SU-DHL-6 (cell line): ENCODE results near the gene ZBTB47.

Experiments
- EZH2phosphoT487 ChIP-seq: fragments of 200-600 bp; sonication (generic), shearing (Covaris generic); conservative IDR thresholded peaks from 2 replicates; pipeline ENCODE4 v1.6.1; 2018; ENCODE audit warnings: mild to moderate bottlenecking, antibody characterized with exemption, low read length, moderate library complexity, mixed read lengths
- TF ChIP-seq, protein P1 (sequence below): fragments of 200-600 bp; sonication (generic); IDR thresholded peaks from one replicate; pipeline ENCODE4 v1.5.1; 2017; ENCODE audit warnings: antibody characterized with exemption, mild to moderate bottlenecking, low read length, moderate library complexity; ENCODE audit not compliant: insufficient read depth, poor library complexity, severe bottlenecking

GRCh38 chr3:42697289-42698051 lies 44.0 kb downstream of the ZBTB47 start:
- no peak for TF ChIP-seq EZH2phosphoT487
- TF ChIP-seq, protein P1, sequence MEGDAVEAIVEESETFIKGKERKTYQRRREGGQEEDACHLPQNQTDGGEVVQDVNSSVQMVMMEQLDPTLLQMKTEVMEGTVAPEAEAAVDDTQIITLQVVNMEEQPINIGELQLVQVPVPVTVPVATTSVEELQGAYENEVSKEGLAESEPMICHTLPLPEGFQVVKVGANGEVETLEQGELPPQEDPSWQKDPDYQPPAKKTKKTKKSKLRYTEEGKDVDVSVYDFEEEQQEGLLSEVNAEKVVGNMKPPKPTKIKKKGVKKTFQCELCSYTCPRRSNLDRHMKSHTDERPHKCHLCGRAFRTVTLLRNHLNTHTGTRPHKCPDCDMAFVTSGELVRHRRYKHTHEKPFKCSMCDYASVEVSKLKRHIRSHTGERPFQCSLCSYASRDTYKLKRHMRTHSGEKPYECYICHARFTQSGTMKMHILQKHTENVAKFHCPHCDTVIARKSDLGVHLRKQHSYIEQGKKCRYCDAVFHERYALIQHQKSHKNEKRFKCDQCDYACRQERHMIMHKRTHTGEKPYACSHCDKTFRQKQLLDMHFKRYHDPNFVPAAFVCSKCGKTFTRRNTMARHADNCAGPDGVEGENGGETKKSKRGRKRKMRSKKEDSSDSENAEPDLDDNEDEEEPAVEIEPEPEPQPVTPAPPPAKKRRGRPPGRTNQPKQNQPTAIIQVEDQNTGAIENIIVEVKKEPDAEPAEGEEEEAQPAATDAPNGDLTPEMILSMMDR = no peak
